Suprapubic skin (tissue), 3 donors: Measurements from ENCODE around the gene RPL41.

Experiments used
- CTCF ChIP-seq, 2 donors: fragments of 200-600 bp in 1 of 2; fragments of 450-650 bp in 1 of 2; sonication (generic) in 1 of 2; IDR thresholded peaks; one replicate each; pipeline ENCODE4 v1.5.1; 2016 to 2019; ENCODE audit warnings: antibody characterized with exemption in 2 of 2, mild to moderate bottlenecking in 1 of 2, moderate library complexity in 1 of 2
- POLR2A ChIP-seq, 2 donors: fragments of 450-650 bp; IDR thresholded peaks; one replicate each; pipeline ENCODE4 v1.6.1; 2017; ENCODE audit warnings: antibody characterized with exemption in 2 of 2, mild to moderate bottlenecking in 2 of 2, moderate library complexity in 2 of 2

- no peak for TF ChIP-seq CTCF (IDR thresholded peaks at IDR 0.05)
- TF ChIP-seq POLR2A (IDR thresholded peaks at IDR 0.05): no peak
Observed at GRCh38 chr12:56122637-56123036, 6.2 kb downstream of the RPL41 start.
